GM21529 (cell line): ENCODE results near the gene ATG5.
A peak's percentile ranks its signal among the peaks of the same experiment; 100 is the strongest.
"Not testable (repeated sequence)": the region's sequence is repeated elsewhere in the genome, so short reads cannot be mapped to it uniquely, and the experiment has no call there.

Experiments used
- ATAC-seq: cut with Tn5 transposase; IDR thresholded peaks from one replicate; pipeline ENCODE4 v1.9.1; 2021; ENCODE audit not compliant: unreplicated experiment

ATG5 gene

DNA sequence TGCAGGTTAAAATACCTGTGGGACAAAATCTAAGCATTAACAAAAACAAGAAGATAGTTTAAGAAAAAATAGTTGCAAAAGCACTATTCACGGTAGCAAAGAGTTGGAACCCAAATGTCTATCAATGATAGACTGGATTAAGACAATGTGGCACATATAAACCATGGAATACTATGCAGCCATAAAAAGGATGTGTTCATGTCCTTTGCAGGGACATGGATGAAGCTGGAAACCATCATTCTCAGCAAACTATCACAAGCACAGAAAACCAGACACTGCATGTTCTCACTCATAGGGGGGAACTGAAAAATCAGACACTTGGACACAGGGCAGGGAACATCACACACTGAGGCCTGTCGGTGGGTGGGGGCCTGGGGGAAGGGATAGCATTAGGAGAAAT, 65.8 kb downstream of the ATG5 start:
- not testable (repeated sequence) for ATAC-seq

DNA sequence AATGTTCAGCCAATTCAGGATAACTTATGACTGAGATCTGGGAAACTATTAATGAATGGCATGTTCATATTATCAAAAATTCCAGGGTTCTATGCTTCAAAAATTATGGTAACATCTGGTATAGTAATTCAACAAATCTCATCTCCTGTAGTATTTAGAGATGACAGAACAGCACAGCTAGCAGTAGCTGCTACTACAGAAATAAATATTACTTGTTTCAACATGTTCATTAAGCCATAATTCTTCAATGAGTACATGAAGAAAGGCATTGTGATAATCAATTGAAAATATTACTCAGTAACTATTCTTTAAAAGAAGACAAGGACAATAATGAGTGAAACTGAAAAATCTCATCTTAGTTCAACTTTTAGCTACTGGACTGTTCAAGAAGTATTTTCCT, 66.8 kb downstream of the ATG5 start:
- ATAC-seq: no peak

DNA sequence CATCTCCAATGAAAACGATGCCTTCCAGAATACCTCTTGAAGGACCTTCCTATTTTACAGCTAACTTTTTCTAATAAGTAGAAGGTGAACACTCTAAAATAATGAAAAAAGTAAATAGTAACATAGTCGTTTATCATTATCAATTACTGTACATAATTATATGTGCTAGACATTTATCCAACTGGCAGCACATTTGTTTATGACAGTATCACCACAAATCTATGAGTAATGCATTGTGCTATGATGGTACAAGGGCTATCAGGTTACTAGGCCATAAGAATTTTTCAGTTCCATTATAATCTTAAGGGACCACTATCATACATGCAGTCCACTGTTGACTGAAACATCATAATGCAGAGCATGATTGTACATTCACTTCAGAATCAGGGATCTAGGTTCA, 68.4 kb downstream of the ATG5 start:
- no peak for ATAC-seq

DNA sequence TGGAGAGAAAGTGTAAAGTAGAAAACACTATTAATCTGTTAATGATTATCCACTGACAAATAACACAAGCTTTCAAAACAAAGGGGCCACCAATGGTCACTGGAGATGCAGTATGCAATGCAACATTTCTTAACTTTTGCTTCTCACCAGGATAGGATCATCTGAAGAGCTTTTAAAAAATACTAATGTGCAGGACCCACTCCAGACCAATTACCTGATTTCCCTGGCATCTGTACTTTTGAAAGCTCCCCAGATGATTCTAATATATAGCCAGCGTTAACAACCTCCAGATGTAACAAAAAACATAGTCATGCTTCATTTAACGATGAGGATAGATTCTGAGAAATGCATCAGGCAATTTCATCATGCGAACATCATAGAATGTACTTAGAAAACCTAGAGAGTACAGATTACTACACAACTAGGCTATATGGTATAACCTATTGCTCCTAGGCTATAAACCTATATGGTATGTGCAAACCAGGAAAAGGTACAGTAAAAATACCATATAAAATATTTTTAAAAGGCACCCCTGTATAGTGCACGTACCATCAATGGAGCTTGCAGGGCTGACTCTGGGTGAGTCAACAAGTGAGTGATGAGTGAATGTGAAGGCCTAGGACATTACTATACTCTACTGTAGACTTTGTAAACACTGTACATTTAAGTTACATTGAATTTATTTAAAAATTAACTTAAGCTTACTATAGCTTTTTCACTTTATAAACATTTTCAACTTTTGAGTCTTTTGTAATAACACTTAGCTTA, 69.2 kb downstream of the ATG5 start:
- ATAC-seq: no peak

DNA sequence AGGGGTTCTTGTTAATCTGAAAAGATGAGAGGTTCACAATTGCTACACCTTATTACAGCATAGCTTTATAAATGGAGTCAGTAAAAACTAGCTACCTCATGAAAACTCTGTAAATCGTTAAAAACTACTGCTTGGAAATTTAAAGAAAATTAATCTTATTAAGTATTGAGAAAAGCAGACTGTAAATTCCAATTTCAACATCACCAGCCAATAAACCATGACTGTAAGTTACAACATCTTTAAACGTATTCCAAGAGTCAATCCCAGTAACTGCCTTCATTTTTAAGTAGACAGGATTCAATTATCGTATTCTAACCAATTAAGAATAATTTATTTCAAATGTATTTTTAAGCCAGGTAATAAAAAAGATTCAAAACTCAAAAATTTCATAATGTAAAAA, 70.3 kb downstream of the ATG5 start:
- no peak for ATAC-seq

DNA sequence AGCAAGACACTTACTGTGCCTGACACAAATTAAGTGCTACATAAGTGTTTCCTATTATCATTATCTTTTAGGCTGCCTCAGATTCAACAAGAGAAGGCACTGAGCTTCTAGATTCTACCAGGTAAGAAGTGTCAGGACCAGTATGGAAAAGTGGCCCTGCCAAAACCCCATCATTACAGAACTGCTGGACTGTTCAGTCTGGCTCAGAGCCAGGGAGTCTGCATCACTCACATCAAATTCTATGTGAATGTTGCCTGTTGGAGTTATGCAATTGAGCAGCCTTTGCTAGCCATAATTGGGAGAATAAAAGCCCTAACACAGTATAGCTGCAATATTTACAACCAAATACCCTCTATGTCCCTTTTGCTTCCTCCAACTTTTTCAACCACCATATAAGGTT, 70.9 kb downstream of the ATG5 start:
- ATAC-seq: no peak

DNA sequence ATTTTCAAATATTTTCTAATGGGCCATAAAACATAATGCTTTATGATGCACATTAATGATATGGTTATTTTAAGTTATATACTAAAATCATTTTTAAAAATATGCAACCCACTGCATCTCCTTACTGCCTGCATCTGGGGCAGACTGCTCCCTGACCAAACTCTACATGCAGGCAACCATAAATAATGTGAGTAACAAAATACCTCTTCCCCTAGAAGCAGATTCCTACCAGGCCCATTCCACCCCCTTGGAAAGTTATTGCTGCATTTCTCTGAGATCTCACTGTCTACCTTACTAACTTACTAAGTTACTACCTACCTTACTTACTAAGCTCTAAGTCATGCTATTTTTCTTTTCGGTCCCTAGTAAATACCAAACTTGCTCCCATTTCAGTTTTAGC, 71.8 kb downstream of the ATG5 start:
- no peak for ATAC-seq

DNA sequence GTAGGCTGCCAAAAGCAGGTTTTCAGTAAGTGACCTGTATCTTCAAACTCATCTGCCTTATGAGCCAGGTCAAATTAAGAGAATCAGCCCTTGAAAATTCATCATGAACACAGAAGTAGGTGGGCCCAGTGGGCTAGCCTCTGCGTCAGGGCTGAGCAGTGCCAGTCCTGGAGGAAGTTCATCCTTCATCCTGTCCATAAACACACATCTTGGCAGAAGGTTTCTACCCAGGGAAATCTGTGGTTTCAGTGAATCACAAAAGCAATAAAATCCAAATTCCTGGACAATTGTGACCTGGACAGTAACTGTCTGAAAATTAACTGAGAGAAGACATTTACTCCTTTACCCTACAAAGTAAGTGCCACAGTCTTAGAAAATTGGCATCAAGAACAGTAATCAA, 72.4 kb downstream of the ATG5 start:
- ATAC-seq: no peak

DNA sequence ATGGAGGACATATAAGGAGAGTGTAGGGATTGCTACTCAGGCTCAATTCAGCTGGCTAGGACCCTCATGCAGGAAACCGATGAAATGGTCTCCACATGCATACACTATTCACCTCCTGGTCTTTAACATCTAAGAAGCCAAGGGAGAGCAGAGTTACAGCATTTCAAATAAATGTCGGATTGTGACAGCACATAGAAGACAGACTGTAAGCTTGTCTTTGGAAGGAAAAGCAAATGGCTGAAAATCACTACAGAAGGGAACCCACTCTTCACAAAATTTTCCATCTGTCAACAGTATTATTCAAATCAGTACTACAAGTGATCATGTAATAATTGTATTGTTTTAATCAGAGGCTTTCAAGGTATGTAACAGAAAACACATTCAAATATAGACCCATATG, 72.9 kb downstream of the ATG5 start:
- ATAC-seq: no peak

DNA sequence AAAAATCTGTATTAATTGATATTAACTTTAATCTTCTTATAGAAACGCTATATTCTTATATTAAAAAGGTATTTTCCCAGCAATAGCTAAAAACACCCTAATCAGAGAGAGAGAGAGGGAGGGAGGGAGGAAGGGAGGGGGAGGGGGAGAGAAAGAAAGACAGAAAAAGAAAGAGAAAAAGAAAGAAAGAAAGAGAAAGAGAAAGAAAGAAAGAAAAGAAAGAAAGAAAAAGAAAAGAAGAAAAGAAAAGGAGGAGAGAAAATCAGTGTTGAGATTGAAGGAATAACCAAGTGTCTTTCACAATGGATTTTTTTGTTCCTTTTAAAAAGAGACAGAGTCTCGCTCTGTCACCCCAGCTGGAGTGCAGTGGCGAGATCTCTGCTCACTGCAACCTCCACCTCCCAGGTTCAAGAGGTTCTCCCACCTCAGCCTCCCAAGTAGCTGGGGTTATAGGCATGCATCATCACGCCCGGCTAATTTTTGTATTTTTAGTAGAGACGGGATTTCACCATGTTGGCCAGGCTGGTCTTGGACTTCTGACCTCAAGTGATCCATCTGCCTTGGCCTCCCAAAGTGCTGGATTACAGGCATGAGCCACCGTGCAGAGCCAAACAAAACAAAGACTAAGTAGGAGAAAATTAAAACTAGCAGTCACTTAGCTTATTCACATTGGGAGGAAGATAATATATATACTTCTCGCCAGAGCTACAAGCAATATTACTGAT, 73.9 kb downstream of the ATG5 start:
- not testable (repeated sequence) for ATAC-seq

DNA sequence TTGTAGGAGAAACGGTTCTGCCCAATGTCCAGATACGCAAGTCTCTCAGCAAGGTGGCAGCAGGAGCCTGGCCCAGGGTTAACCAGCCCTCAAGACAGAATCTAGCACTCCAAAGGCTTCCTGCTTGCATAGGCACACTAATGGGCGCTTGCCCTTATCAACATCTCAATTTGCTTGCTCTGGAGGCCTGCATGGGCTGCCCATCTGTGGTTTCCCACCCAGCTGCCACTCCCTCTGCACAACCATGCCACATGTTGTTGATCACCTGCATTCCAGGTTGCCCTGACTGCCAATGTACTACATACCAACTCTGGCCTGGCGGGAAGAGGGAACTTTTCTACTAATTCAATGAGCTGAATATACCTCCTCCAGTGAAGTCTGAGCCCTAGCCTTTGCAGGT, 74.6 kb downstream of the ATG5 start:
- ATAC-seq: no peak

DNA sequence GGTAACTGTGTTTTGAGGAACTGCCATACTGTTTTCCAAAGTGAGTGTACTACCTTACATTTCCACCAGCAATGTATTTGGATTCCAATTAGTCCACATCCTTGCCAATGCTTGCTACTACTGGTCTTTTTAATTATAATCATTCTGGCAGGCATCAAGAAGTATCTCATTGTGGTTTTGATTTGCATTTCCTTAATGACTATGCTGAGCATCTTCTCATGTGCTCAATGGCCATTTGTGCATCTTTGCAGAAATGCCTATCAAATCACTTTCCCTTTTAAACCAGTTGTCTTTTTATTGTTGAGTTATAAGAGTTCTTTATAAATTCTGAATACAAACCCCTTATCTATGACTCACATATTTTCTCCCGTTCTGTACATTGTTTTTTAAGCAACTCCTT, 75.9 kb downstream of the ATG5 start:
- no peak for ATAC-seq

DNA sequence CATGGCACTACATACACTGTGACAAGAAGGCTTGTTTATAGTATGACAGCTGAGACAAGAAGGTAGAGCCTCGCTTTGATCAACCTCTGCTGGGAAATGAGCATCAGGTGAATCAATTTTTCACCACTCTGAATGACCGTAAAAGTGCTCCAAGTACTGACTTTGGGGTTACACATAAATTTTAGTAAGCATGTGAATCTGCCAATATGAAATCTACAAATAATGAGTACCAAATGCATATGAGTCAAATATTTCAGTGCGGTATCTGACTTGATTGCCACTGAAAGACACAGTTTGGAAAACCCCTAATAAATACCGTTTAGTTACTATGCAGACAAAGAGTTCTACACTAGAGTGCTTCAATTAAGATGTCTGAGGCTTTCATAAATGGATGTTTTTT, 77.8 kb downstream of the ATG5 start:
- no peak for ATAC-seq

DNA sequence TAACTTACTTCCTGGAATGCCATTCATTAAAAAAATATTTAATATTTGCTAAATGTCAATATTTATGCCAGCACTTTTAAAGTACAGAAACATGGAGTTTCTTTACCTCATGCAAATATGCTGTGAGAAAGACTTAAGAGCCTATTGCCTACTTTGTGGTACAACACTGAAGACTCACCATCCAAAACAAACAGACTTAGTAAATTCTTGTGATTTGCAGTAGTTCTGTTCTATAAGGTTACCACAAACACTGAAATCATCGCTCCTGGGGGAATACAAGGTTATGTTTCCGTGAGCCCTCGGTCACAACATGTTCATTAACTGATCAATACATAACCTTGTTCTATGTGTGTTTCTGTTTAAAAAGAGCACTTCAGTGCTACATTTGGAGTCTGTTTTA, 78.3 kb downstream of the ATG5 start:
- no peak for ATAC-seq

DNA sequence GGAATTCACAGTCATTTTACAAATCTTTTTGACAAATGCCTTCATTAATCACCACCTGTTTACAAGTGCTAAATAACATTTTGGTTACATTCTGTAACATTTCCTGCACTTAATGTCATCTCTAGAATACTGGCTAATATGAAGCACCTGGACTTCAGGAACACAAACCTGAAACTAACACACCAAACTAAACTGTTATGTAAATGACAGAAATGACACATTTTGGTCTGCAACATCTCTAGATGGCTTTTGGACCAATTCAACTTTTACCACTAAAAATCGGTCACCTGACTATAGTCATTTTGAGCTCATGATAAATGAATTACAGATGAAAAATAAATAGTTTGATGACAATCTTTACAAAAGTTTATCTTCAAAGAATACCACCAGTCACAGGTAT, 80.6 kb downstream of the ATG5 start:
- ATAC-seq: peak; percentile 77

DNA sequence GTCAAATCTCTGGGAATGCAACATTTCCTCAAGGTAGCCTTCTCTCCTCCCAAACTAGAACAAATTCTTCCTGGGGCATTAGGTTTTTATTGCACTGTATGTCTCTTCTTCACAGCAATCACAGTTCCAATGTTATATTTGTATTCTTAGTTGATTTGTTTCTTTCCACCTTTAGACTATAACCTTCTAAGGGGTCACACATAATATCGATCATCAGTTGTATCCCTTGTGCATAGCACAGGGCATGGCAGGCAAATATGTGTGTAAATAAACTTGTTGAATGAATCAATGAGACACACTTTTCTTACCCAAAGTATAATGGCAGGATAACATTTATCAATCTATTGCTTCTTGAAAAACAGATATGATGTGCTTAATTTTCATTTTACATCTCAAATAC, 81.0 kb downstream of the ATG5 start:
- ATAC-seq: no peak

DNA sequence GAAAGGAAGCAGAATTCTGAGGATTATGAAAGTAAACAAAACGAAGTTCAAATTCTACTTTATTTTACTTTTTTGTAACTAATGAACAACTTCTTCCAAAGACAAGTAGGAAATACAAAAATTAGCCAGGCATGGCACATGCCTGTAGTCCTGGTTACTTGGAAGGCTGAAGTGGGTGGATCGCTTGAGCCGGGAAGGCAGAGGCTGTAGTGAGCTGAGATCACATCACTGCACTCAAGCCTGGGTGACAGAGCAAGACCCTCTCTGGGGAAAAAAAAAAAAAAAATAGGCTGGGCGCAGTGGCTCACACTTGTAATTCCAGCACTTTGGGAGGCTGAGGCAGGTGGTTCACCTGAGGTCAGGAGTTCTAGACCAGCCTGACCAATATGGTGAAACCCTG, 82.3 kb downstream of the ATG5 start:
- no peak for ATAC-seq

DNA sequence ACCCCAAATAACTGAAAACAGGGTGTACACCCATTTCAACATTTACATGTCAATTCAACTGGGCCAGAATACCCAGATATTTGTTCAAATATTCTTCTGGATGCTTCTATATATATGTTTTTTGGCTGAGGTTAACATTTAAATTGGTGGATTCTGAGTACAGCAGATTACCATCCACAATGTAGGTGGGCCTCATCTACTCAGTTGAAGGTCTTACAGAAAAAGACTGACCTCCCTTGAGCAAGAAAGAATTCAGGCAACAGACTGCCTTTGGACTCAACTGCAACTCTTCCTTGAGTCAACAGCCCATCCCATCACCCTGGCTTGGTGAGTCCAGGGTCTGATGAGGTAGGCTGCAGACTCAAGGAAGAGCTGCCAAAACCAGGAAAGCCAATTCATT, 84.1 kb downstream of the ATG5 start:
- no peak for ATAC-seq

DNA sequence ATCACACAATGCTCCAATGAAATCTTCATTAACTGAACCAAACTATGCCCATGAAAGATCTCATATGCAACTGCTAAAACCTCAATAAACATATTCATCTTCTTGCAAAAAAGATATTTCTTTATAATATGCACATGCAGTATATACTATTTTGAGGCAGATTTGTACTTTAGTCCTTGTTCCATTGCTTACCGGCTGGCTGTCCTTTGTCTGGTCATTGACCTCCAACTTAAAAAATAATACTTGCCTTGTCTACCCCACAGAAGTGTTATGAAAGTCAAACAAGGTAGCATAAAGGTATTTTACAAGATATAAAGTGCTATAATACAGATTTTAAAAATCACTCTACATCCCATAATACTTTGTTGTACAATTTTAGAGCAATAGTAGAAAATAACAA, 88.3 kb downstream of the ATG5 start:
- ATAC-seq: no peak

DNA sequence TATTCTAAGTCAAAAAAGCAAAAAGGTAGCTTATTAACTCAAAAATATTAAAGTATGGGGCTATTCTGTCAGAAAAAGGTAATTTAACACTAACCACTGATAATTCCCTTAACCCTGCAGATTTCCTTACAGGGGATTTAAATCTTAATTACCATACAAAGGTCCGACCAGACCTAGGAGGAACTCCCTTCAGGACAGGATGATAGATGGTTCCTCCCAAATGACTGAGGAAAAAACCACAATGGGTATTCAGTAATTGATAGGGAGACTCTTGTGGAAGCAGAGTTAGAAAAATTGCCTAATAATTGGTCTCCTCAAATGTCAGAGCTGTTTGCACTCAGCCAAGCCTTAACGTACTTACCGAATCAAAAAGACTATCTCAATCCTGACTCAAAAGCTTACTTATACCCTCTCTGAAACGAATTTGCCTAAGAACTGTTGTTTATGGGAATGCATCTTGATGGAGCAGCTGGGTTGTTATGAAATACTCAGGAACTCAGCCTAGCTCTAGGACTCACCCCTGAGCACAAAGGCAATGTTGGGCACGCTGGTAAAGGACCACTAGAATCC, 95.6 kb downstream of the ATG5 start:
- not testable (repeated sequence) for ATAC-seq

DNA sequence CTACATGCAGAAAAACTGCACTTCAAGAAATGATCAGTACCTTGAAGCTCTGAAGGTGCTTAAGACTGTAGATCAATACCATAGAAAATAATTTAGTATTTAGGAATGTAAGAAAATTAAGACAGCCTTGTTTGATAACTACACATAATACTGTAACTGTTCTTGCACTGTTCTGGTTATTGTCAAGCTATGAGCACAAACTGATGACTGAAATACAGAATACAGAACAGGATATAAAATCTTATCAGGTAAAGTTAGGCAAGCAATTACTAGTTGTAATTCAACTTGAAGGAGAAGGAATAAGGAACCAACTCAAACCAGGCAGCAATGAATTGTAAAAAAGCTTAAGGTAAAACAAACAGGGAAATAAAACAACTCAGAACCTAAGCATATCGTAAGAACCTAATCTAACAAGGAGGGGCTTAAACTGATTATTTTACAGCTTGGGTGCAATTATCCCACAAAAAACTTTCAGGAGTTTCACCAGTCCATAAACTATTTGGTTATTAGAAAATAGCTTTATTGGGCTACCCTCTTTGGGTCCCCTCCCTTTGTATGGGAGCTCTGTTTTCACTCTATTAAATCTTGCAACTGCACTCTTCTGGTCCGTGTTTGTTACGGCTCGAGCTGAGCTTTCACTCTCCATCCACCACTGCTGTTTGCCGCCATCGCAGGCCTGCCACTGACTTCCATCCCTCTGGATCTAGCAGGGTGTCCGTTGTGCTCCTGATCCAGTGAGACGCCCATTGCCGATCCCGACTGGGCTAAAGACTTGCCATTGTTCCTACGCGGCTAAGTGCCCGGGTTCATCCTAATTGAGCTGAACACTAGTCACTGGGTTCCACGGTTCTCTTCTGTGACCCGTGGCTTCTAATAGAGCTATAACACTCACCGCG, 97.7 kb downstream of the ATG5 start:
- no peak for ATAC-seq
